GM12878 (cell line): ENCODE results near the gene FGF19. TPM values are rescaled to one million over a fixed set of nuclear protein-coding genes. Genes with fewer than 3 reads are reported as not detected.

Experiments
- ATAC-seq: fragments of 200-7000 bp; cut with Tn5 transposase; 3 replicates; pipeline ENCODE4 v1.9.1; 2020; ENCODE audit warnings: mild to moderate bottlenecking, moderate library complexity
- BruUV-seq: library from RNA; stranded (reverse); fragments of 400-500 nt; replicated peaks from 2 replicates; lab custom pipeline; 2021; lab: Mats Ljungman, UMichigan
- CTCF ChIA-PET: fragments of 300-600 bp; sonication (Branson Sonifier 250); formaldehyde crosslinking; extraction: SDS; loops from one replicate; lab custom pipeline; 2021; ENCODE audit warnings: inconsistent platforms; lab: Yijun Ruan, JAX
- POLR2A ChIA-PET: fragments of 350-600 bp; formaldehyde crosslinking; extraction: SDS; loops from one replicate; lab custom pipeline; 2021; ENCODE audit warnings: inconsistent platforms; lab: Charles Lee
- RAD21 ChIA-PET: fragments of 300-600 bp; sonication (Branson Sonifier 250); formaldehyde crosslinking; loops from one replicate; lab custom pipeline; 2023; ENCODE audit warnings: antibody characterized with exemption; ENCODE audit not compliant: unreplicated experiment; lab: Charles Lee
- SMC1A ChIA-PET: fragments of 300-600 bp; sonication (Branson Sonifier 250); formaldehyde crosslinking; loops from one replicate; lab custom pipeline; 2023; ENCODE audit not compliant: unreplicated experiment, uncharacterized antibody; lab: Charles Lee
- DNase-seq: peaks from one replicate; pipeline ENCODE4 v3.0.0-alpha.2; 2011; ENCODE audit warnings: low read depth, low spot score
- FAIRE-seq: peaks from 3 replicates; lab custom pipeline; 2011; peaks lifted over from hg19 to GRCh38; lab: Jason Lieb, UNC
- H2AFZ ChIP-seq: 2 replicates; pipeline ENCODE4 v1.6.0; 2011; ENCODE audit warnings: low read depth, low read length, control low read depth; ENCODE audit not compliant: control insufficient read depth
- H3K27ac ChIP-seq: 2 replicates; pipeline ENCODE4 v1.5.1; 2011; ENCODE audit warnings: control low read depth; ENCODE audit not compliant: control insufficient read depth, insufficient read depth
- H3K27me3 ChIP-seq, 2 experiments: replicated peaks in 1 of 2; 2 replicates each; pipeline versions ENCODE4 v1.6.0 to v1.6.1; 2011; ENCODE audit warnings: low read length in 1 of 2; ENCODE audit not compliant: control insufficient read depth in 2 of 2, insufficient read depth in 2 of 2
- H3K36me3 ChIP-seq, 2 experiments: 2 replicates each; pipeline ENCODE4 v1.5.1; 2011; ENCODE audit warnings: low read length in 1 of 2; ENCODE audit not compliant: control insufficient read depth in 2 of 2, insufficient read depth in 2 of 2
- H3K4me1 ChIP-seq: 2 replicates; pipeline ENCODE4 v1.6.1; 2011; ENCODE audit warnings: mild to moderate bottlenecking, low read length, moderate library complexity, mixed read lengths; ENCODE audit not compliant: control insufficient read depth, insufficient read depth
- H3K4me2 ChIP-seq: 2 replicates; pipeline ENCODE4 v1.6.0; 2011; ENCODE audit warnings: control low read depth; ENCODE audit not compliant: control insufficient read depth, insufficient read depth
- H3K4me3 ChIP-seq: fragments of 200-600 bp; sonication (generic); 2 replicates; pipeline ENCODE4 v1.5.1; 2016
- H3K79me2 ChIP-seq: 2 replicates; pipeline ENCODE4 v1.6.0; 2011; ENCODE audit warnings: low read length; ENCODE audit not compliant: control insufficient read depth, insufficient read depth
- H3K9ac ChIP-seq: 2 replicates; pipeline ENCODE4 v1.8.0; 2011; ENCODE audit warnings: low read length, control low read depth, mixed read lengths; ENCODE audit not compliant: control insufficient read depth, insufficient read depth
- H3K9me3 ChIP-seq: replicated peaks from 3 replicates; pipeline ENCODE4 v1.5.1; 2011; ENCODE audit warnings: mild to moderate bottlenecking, low read length; ENCODE audit not compliant: control insufficient read depth, insufficient read depth
- H4K20me1 ChIP-seq: 2 replicates; pipeline ENCODE4 v1.6.0; 2011; ENCODE audit not compliant: control insufficient read depth, insufficient read depth
- CBX5 ChIP-seq: sonication (generic); IDR thresholded peaks from 2 replicates; pipeline ENCODE4 v1.6.1; 2016; ENCODE audit warnings: low read depth, moderate library complexity, mild to moderate bottlenecking, inconsistent platforms
- DPF2 ChIP-seq: fragments of 450-650 bp; IDR thresholded peaks from 2 replicates; pipeline ENCODE4 v1.6.1; 2017; ENCODE audit warnings: mild to moderate bottlenecking
- EP300 ChIP-seq, 2 experiments: fragments of 150-350 bp in 1 of 2; IDR thresholded peaks; 2 replicates each; pipeline ENCODE4 v1.6.1; 2011 to 2012; ENCODE audit warnings: low read depth in 2 of 2, low read length in 2 of 2, borderline replicate concordance in 1 of 2, improper control_type of control experiment in 1 of 2, inconsistent platforms in 1 of 2; ENCODE audit not compliant: control insufficient read depth in 1 of 2
- MAX ChIP-seq: IDR thresholded peaks from 2 replicates; pipeline ENCODE4 v1.6.1; 2012; ENCODE audit warnings: low read depth, low read length, improper control_type of control experiment
- PBX3 ChIP-seq: IDR thresholded peaks from 2 replicates; pipeline ENCODE4 v1.6.1; 2011; ENCODE audit warnings: mild to moderate bottlenecking, low read depth, low read length, moderate library complexity; ENCODE audit not compliant: insufficient replicate concordance
- POU2F2 ChIP-seq: IDR thresholded peaks from 3 replicates; pipeline ENCODE4 v1.6.1; 2011; ENCODE audit warnings: low read depth, mild to moderate bottlenecking, low read length, borderline replicate concordance
- SIX5 ChIP-seq: IDR thresholded peaks from 2 replicates; pipeline ENCODE4 v1.6.1; 2011; ENCODE audit warnings: mild to moderate bottlenecking, low read depth, low read length, moderate library complexity; ENCODE audit not compliant: severe bottlenecking
- SMAD5 ChIP-seq: IDR thresholded peaks from 2 replicates; pipeline ENCODE4 v1.6.1; 2016; ENCODE audit warnings: antibody characterized with exemption, low read depth
- SREBF1 ChIP-seq: IDR thresholded peaks from 2 replicates; pipeline ENCODE4 v1.6.1; 2012; ENCODE audit warnings: mild to moderate bottlenecking, low read length
- SREBF2 ChIP-seq: IDR thresholded peaks from 2 replicates; pipeline ENCODE4 v1.6.1; 2012; ENCODE audit warnings: mild to moderate bottlenecking, low read length
- TCF12 ChIP-seq: IDR thresholded peaks from 2 replicates; pipeline ENCODE4 v1.6.1; 2011; ENCODE audit warnings: low read depth, mild to moderate bottlenecking, low read length
- ZBTB33 ChIP-seq: fragments of 450-650 bp; IDR thresholded peaks from 2 replicates; pipeline ENCODE4 v1.6.1; 2017; ENCODE audit warnings: mild to moderate bottlenecking
- ZBTB40 ChIP-seq: fragments of 450-650 bp; IDR thresholded peaks from 2 replicates; pipeline ENCODE4 v1.6.1; 2016; ENCODE audit warnings: mild to moderate bottlenecking, moderate library complexity, borderline replicate concordance
- WGBS: methylation state at CpG from one replicate; pipeline ENCODE4 v1.1.6; 2016; ENCODE audit warnings: low lambda C conversion rate; ENCODE audit not compliant: insufficient replicate concordance, insufficient coverage; ENCODE audit errors: missing lambda C conversion rate; 5-methylcytosine and 5-hydroxymethylcytosine counted together
- in situ Hi-C: fragments of 300-500 bp; cut with MboI; formaldehyde crosslinking; loops from 9 replicates; pipeline ENCODE4 v1.14.3; 2018; ENCODE audit warnings: mixed read lengths
- intact Hi-C: fragments of 100-400 bp; cut with micrococcal nuclease; formaldehyde crosslinking; loops from one replicate; pipeline ENCODE4 v1.14.2; 2022; ENCODE audit not compliant: unreplicated experiment
- polyA plus RNA-seq, 11 experiments: library from polyadenylated mRNA; depleted of rRNA in 4 of 11; unstranded in 6 of 11; stranded (reverse) in 5 of 11; fragments of >200 nt; fragmentation: Nextera tagmentation in 4 of 11; fragmentation: Illumina TruSeq in 1 of 11; extraction: Ambion mirVana in 4 of 11; extraction: Trizol in 1 of 11; gene quantifications; 1 replicate in 1 of 11; 2 replicates in 10 of 11; pipeline versions ENCODE4 v1.2.1 to v1.2.3, GENCODE V29; 2011 to 2016; ENCODE audit warnings: inconsistent platforms in 2 of 11, missing spikeins in 2 of 11, low read depth in 1 of 11
- total RNA-seq, 4 experiments: library from RNA; depleted of rRNA in 3 of 4; stranded (reverse); fragments of >200 nt in 3 of 4; fragmentation: Illumina TruSeq in 1 of 4; extraction: Trizol in 1 of 4; gene quantifications; 2 replicates each; pipeline versions ENCODE4 v1.2.1 to v1.2.3, GENCODE V29; 2013 to 2021

Gene FGF19
- total and polyA plus RNA-seq, 10 of the 15 experiments (the other 5 are each of a cell fraction or from before 2014, with no cell fraction given), result 0.08 TPM; not detected in 9

- TF ChIP-seq ZBTB40, result no peak
Measured at GRCh38 chr11:69674267-69674885, 29.4 kb downstream of the FGF19 start (continued).

GRCh38 chr11:69671734-69672465, 31.9 kb downstream of the FGF19 start:
- ATAC-seq (no peak), DNase-seq (no peak), FAIRE-seq (no peak)
- ChIA-PET SMC1A (interaction anchor here (0.8 to 2.1 kb wide), 4 partner anchors 11 to 506 kb away, joined by 3 to 6 read pairs (median 4); no protein-coding TSS in a partner anchor), CTCF (interaction anchor here (0.6 to 3.1 kb wide), 7 partner anchors 12 to 570 kb away, joined by 3 to 31 read pairs (median 5); no protein-coding TSS in a partner anchor), RAD21 (interaction anchor here (2.9 kb wide), 2 partner anchors 541 to 570 kb away, joined by 9 to 16 read pairs; no protein-coding TSS in a partner anchor), POLR2A (no interaction called here)
- H2AFZ ChIP-seq, result no peak overlapping the region
- peaks cover 16% of the 10 kb centered on the region for H3K79me2 ChIP-seq
- intact Hi-C loops (loop anchor here (5.0 kb wide), 1 partner anchor 570 kb away; no protein-coding TSS in a partner anchor), in situ Hi-C loops (no loop called here)
- no peaks in the 10 kb centered on the region for H3K27me3 ChIP-seq
- H3K9ac ChIP-seq, result no peak overlapping the region
- no peak overlapping the region for H3K4me2 ChIP-seq
- no peak overlapping the region for H3K27ac ChIP-seq
- no peaks in the 10 kb centered on the region for H3K9me3 ChIP-seq
- no peaks in the 10 kb centered on the region for H4K20me1 ChIP-seq
- H3K4me3 ChIP-seq, result no peak overlapping the region
- no TSS peak for BruUV-seq
- no peaks in the 10 kb centered on the region; the same call in 1 of the 2 replicates for H3K4me1 ChIP-seq
- 87% methylated on average over 10 of the region's 10 CpGs for WGBS
- H3K36me3 ChIP-seq, result peaks cover 4 to 14% of the 10 kb centered on the region in 2 experiments
- TF ChIP-seq SMAD5 (no peak), CBX5 (no peak), PBX3 (no peak), DPF2 (no peak), POU2F2 (no peak), SREBF1 (no peak), TCF12 (no peak), MAX (no peak), SIX5 (no peak), ZBTB33 (no peak), SREBF2 (no peak), EP300 (IDR thresholded peaks at IDR 0.05; ENCODE audit: borderline replicate concordance in 1 of 2, control insufficient read depth in 1 of 2, low read depth in 2 of 2, low read length in 2 of 2) (no peak)
